Stimulated activated effector memory CD8-positive, alpha-beta T cell treated with anti-CD3 and anti-CD28 coated beads, Interleukin-12 subunit alpha, Interleukin-12 subunit beta, amount 100 ng/mL, for 72 hours (primary cell): ENCODE results near the gene B3GALT6.

ENCODE experiments used
- ATAC-seq: fragments of 150-1000 bp; cut with Tn5 transposase; 2 replicates; pipeline ENCODE4 v1.10.0; 2021
- DNase-seq, 2 donors: peaks; one replicate each; pipeline ENCODE4 v3.0.0; 2021 to 2022; ENCODE audit warnings: low spot score in 2 of 2
- H3K27ac Mint-ChIP-seq: one replicate; pipeline ENCODE4 v1.8.0; 2022; ENCODE audit warnings: mild to moderate bottlenecking, mixed read lengths
- H3K36me3 Mint-ChIP-seq: one replicate; pipeline ENCODE4 v1.8.0; 2022; ENCODE audit warnings: mild to moderate bottlenecking, mixed read lengths
- H3K4me1 Mint-ChIP-seq: one replicate; pipeline ENCODE4 v1.8.0; 2022; ENCODE audit warnings: mixed read lengths
- H3K4me3 Mint-ChIP-seq: one replicate; pipeline ENCODE4 v1.8.0; 2022; ENCODE audit warnings: mild to moderate bottlenecking, mixed read lengths
- H3K9me3 Mint-ChIP-seq: one replicate; pipeline ENCODE4 v1.8.0; 2022; ENCODE audit warnings: mixed read lengths

Gene B3GALT6

DNA sequence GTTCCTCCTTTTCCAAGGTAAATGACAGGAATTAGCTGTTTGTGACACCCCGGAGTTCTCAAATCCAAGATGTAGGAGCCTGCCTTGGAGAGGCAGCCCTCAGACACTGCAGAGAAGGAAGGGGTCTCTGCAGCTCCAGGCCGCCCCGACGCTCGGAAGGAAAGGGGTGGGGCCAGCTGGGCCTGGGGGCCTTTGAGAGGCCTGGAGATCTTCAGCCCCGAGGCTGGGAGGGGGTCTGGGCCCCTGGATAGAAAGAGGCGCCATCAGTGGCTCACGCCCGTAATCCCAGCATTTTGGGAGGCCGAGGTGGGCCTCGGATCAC lies 24.5 kb upstream of the B3GALT6 start:
- Mint-ChIP-seq H3K9me3 (no peaks in the 10 kb centered on the region), H3K4me1 (peaks cover 43% of the 10 kb centered on the region), H3K27ac (peak overlapping the region; percentile 97), H3K4me3 (peak overlapping the region; percentile 93), H3K36me3 (peaks cover 86% of the 10 kb centered on the region)
- no peak for DNase-seq
- no peak for ATAC-seq

DNA sequence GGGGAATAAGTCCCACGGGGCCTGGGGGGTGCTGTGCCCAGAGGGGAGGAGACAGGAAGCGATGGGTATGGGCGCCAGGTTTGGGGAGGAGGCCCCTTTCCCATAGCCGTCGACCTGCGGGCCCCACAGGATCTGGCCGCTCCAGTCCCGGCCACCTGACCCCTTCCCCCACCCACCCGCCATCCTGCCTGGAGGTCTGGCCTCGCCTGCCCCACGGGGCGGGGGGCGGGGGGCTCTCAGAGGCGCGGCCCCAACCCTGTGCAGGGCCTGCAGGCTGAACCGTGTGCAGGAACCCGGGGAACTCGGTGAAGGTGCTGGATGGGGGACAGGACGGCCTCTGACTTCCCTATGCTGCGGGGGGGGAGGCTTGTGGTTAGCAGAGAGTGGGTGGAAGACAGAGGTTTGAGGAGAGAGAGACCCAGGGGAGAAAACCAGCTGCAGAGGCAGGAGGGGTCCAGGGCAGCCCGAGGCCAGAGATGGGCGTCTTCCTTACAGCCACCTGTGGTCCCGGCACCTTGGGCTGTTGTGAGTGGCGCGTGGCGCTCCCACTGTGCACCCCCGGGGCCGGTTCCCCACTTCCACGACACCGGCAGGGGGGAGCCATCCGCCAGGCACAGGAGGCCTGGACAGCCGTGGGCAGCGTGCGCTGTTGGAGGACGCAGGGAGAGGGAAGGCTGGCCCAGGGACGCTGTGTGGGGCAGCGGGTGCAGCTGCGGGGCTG lies 23.2 kb upstream of the B3GALT6 start:
- H3K4me1 Mint-ChIP-seq: peaks cover 43% of the 10 kb centered on the region
- DNase-seq (no peak), ATAC-seq (peak; percentile 14)
- H3K4me3 Mint-ChIP-seq: peak overlapping the region; percentile 93
- no peaks in the 10 kb centered on the region for H3K9me3 Mint-ChIP-seq
- peaks cover 90% of the 10 kb centered on the region for H3K36me3 Mint-ChIP-seq
- H3K27ac Mint-ChIP-seq: peak overlapping the region; percentile 97

DNA sequence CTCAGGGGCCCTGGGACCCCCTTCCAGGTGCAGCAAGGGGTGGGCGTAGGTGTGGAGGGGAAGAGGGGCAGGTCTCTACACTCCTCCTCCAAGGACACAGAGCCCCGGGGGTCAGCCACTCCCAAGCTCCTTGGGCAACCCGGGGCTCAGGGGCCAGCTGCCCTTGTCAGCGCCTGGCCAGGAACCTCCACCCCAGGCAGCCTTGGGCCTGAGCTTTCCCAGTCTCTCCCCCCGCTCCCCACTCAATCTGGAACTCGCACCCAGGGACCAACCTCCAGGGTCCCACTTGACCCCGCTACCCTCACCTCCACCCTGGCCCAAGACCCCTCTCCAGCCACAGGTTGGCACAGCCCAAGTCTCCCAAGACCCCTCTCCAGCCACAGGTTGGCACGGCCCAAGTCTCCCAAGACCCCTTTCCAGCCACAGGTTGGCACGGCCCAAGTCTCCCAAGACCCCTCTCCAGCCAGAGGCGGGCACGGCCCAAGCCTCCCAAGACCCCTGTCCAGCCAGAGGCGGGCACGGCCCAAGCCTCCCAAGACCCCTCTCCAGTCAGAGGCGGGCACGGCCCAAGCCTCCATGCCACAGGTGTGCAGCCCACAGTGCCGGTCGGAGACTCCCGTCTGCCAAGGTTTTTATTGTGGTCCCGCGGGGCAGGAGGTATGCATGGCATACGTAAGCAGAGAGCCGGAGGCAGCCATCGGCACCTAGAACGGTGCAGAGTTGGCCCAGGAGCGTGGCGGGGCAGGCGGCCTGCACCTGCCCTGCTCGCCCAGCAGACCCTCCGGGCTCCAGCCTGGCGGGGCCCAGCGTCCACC lies 21.1 kb upstream of the B3GALT6 start:
- ATAC-seq: no peak
- DNase-seq: no peak
- peak overlapping the region; percentile 58 for H3K27ac Mint-ChIP-seq
- H3K4me3 Mint-ChIP-seq: peak overlapping the region; percentile 93
- peaks cover 90% of the 10 kb centered on the region for H3K36me3 Mint-ChIP-seq
- H3K4me1 Mint-ChIP-seq: peaks cover 56% of the 10 kb centered on the region
- no peaks in the 10 kb centered on the region for H3K9me3 Mint-ChIP-seq

DNA sequence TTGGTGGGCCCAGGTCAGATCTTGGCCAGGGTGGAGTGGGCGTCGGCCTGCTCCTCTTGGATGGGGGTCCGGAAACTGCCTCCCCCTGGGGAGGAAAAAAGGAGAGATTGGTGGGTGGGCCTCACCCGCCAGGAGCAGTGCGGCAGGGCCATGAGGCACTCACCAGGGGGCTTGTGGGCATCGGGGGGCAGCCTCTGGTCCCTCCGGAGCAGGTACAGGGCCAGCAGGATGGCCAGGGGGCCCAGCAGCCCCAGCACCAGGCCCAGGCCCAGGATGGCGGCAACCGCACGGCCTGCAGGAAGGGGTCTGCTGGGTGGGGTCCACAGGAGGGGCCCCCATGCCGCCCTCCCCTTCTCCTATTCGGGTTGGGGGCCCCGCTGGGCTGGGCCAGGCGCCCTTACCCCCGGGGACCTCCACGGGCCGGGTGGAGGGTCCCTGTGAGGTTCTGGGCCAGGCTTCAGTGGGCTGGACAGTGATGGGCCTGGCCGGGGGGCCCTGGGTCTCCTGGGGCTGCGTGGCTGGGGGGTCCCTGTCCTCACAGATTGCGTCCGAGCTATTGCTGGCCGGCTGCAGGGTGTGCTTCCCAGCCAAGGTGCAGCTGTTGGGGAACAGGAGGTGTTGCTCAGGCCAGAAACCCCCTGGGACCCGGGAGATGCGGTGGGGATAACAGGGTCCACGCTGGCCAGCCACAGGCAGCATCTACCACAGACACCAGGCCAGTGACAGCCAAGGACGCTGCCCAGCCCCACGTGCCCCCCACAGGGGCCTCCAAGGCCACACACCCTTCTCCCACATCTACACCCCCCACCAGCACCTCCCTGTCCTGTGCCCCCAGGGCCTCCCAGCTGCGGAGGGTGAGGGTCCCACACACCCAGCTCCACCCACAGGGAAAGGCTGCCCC lies 20.2 kb upstream of the B3GALT6 start:
- DNase-seq (no peak), ATAC-seq (no peak)
- H3K4me1 Mint-ChIP-seq: peaks cover 65% of the 10 kb centered on the region
- H3K9me3 Mint-ChIP-seq: no peaks in the 10 kb centered on the region
- H3K4me3 Mint-ChIP-seq: peak overlapping the region; percentile 93
- H3K27ac Mint-ChIP-seq: peak overlapping the region; percentile 74
- H3K36me3 Mint-ChIP-seq: peaks cover 93% of the 10 kb centered on the region

DNA sequence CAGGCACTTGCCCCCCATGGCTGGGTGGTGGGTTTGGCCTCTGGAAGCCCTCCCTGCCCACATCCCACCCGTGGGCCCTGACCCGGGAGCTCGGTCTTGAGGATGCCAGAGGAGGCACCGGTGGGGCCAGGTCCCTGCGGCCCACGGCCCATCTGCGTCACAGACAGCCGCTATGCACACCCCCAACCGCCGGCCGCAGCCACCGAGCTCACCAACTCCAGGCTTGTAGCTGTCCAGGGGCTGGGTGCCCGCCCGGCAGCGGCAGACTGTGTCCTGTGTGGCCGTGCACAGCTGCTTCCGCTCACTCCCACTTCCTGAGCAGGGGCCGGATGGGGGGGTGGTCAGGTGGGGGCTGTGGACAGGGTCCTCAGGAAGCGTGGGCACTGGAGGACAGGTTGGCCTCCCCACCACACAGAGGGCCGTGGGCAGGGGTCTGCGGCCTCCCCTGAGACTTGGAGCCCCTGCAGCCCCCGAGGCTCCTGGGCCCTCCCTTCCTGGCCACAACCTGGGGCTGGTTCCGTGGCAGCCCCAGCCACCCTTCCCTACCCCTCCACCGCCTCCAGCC lies 19.2 kb upstream of the B3GALT6 start:
- H3K4me3 Mint-ChIP-seq: peak overlapping the region; percentile 93
- H3K36me3 Mint-ChIP-seq: peaks cover 97% of the 10 kb centered on the region
- peak overlapping the region; percentile 74 for H3K27ac Mint-ChIP-seq
- ATAC-seq (peak; percentile 38), DNase-seq (peak; percentile 52 to 80)
- H3K4me1 Mint-ChIP-seq: peaks cover 64% of the 10 kb centered on the region
- no peaks in the 10 kb centered on the region for H3K9me3 Mint-ChIP-seq

DNA sequence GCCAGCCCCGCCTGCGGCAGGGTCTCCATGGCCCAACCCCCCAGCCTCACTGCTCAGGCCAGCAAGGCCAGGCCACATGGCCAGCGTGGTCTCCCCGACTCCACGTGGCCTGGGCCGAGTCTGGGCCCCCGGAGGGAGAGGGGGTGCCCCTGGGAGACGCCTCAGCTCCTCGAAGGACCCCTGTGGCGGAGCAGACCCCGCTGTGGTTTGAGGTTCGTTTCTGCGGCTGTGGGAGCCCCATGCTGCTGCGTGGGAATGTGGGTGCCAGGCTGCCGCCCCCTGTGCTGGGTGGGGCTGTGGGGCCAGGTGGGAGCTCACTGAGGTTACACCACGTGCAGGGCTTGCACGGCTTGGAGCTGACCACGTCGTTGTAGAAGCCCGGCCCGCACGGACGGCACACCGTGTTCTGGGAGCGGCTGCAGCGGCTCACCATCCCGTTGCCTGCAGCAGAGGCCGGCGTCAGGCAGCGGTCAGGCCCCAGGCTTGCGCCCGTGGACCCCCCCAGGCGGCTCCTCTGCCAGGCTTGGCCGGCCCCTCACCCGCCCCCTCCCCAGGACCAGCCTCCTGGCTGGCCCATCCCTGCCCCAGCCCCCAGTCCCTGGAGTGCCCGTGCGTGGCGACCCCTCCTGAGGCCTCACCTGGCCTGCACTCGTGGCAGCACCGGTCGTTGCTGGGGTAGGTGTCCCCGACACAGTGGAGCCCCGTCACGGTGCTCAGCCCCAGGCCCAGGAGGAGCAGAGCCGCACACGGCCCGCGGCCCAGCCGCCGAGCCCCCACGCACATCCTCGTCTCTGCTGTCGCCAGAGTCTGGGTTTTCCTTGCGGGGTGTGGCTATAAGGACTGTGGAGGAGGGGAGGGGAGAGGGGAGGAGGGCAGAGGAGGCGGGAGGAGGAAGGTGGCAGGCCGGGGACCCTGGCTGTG lies 18.4 kb upstream of the B3GALT6 start, which contains the start of gene TNFRSF4:
Gene TNFRSF4, minus strand, starts transcription at position 809 of the 921 bp plus-strand sequence. Its CDS starts 26 bp downstream, at position 783.
- ATAC-seq (peak; percentile 38), DNase-seq (no peak)
- H3K4me1 Mint-ChIP-seq: peaks cover 56% of the 10 kb centered on the region
- peak within 1 kb of the TSS; percentile 96 for H3K27ac Mint-ChIP-seq
- no peaks in the 10 kb centered on the region for H3K9me3 Mint-ChIP-seq
- peaks cover 97% of the 10 kb centered on the region for H3K36me3 Mint-ChIP-seq
- peak within 1 kb of the TSS; percentile 93 for H3K4me3 Mint-ChIP-seq

DNA sequence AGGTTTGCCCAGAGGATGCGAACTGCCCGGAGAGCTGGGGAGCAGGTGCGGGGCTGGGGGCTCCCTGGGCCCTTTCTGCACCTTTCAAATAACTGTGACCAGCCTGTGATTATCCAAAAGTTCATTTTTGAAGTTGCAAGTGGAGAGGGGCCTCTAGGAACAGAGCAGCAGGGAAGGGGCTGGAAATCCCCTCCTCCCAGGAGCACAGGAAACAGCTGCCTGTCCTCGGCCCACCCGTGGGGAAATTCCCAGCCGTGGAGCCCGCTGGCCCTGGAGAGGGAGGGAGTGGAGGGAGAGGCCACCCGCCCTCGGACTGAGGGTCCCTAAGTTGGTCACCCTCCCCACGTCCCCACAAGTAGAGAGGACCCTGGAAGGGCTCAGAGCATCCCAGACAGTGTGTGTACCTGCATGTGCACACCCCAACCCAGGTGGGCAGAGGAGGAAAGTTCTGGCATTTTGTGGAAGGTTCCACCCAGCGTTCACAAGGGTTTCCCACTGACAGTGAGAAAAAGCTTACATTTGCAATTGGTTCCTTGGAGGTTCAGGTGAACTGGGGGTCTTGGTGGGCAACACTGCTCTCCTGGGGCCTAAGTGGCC lies 16.9 kb upstream of the B3GALT6 start:
- Mint-ChIP-seq H3K4me3 (peak overlapping the region; percentile 93), H3K27ac (peak overlapping the region; percentile 96), H3K9me3 (no peaks in the 10 kb centered on the region), H3K4me1 (peaks cover 47% of the 10 kb centered on the region), H3K36me3 (peaks cover 97% of the 10 kb centered on the region)
- DNase-seq: no peak
- no peak for ATAC-seq

DNA sequence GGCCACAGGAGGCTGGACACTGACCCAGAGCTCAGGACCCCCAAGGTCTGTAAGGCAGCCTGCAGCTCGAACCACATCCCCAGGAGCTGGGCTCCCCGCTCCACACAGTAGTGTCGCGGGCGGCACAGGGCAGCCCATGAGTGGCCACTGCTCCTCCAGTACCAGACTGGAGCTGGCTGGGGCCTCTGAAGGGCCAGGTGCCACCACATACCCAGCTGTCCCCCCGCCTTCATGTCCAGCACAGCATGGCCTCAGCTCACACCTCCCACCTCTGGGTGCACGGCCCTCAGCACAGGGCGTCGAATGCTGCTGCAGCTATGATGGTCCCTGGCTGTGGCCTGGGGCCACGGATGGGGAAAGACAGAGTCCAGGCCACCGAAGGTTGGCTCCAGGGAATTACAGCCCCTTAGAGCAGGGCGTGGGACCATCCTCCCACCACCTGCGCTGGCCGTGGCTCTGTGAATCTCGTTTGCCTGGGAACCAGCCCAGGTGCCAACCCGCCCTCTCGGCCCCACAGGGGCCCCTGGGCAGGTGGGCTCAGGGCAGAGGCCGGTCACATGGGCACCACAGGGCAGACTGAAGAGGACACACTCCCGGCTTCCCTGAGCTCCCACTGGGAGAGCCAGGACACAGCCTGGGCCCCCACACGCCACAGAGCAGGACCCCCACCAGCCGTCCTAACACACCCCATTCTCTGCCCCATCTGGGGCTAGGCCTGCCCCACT lies 16.0 kb upstream of the B3GALT6 start:
- H3K27ac Mint-ChIP-seq: peak overlapping the region; percentile 96
- H3K36me3 Mint-ChIP-seq: peaks cover 97% of the 10 kb centered on the region
- DNase-seq (no peak), ATAC-seq (no peak)
- peaks cover 48% of the 10 kb centered on the region for H3K4me1 Mint-ChIP-seq
- no peaks in the 10 kb centered on the region for H3K9me3 Mint-ChIP-seq
- H3K4me3 Mint-ChIP-seq: peak overlapping the region; percentile 93

DNA sequence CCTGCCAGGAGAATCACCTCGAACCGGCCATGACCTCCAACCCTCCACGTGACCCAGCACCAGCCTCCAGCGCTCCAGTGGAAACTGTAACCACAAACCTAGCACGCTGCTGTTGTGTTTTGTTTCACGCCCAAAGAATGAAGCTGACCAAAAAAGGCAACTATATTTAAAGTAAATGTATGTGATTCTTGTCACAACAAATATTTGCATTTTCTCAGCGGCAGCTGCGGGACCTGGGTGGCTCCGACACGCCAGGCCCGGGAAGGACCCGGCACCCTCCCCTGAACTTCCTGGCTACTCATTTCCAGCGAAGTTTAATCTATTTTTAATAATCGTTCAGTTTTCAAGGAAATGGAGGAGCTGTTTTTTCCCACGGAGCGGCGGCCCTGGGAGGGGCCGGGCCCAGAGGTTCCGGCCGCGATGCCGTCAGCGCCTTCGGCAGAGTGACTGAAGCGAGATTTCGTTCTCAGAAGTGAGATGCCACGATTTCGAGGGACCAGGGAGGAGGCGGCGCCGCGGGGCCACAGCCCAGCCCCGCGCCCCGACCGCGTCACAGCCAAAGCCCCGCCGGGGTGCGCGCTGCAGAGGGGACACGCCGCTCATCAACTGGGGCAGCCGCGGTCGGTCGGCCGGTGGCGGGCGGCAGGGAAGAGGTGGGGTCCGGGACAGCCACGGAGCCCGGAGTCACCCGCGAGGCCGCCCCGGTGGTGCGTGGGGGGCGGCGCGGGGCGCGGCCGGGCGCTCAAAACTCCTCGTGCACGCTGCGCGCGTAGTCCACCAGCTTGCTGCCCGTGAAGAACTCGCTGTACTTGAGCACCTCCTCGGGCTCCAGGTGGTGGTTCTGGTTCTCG lies 15.0 kb upstream of the B3GALT6 start:
- Mint-ChIP-seq H3K27ac (peak overlapping the region; percentile 96), H3K4me1 (peaks cover 44% of the 10 kb centered on the region), H3K36me3 (peaks cover 98% of the 10 kb centered on the region), H3K9me3 (no peaks in the 10 kb centered on the region), H3K4me3 (peak overlapping the region; percentile 93)
- ATAC-seq (peak; percentile 6), DNase-seq (no peak)

DNA sequence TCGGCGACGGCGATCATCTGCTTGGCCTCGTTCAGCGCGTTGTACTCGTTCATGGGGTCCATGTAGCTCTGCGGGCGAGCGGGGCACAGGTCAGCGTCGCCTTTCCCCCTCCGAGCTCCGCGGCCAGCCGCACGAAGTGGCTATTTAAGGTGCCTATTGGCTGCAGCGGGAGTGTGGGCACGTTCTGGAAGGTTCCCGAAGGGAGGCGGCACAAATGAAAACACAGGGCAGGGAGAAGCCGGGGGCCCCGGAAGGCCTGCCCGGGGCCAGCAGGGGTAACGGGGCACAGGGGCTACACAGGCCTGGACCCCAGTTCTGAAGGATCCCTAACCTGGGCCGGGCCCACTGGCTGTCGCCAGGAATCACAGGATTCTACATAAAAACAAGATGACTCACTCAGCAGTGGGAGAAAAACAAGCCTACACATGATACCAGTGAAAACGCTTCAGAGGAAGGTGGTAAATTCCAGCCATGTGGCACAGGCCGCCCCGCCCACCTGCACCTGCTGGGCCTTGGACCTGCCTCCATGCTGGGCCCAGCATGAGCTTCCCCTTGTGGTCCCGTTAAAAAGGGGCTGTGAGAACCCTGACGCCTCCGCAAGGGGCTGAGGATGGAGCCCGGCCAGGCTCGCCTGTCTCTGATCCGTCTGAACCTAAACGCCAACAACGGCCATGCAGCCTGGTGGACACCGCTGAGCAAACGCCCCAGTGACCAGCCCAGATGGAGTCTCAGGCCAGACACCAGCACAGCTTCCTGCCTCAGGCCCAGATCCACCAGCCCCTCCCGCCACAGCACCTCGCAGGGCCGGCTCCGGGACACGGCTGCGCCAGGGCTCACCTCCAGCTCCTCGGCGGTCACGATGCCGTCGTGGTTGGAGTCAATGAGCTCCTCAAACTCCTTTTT lies 14.2 kb upstream of the B3GALT6 start:
- DNase-seq: no peak
- Mint-ChIP-seq H3K27ac (peak overlapping the region; percentile 96), H3K4me3 (peak overlapping the region; percentile 93), H3K4me1 (peaks cover 47% of the 10 kb centered on the region), H3K9me3 (no peaks in the 10 kb centered on the region), H3K36me3 (peaks cover 98% of the 10 kb centered on the region)
- no peak for ATAC-seq

DNA sequence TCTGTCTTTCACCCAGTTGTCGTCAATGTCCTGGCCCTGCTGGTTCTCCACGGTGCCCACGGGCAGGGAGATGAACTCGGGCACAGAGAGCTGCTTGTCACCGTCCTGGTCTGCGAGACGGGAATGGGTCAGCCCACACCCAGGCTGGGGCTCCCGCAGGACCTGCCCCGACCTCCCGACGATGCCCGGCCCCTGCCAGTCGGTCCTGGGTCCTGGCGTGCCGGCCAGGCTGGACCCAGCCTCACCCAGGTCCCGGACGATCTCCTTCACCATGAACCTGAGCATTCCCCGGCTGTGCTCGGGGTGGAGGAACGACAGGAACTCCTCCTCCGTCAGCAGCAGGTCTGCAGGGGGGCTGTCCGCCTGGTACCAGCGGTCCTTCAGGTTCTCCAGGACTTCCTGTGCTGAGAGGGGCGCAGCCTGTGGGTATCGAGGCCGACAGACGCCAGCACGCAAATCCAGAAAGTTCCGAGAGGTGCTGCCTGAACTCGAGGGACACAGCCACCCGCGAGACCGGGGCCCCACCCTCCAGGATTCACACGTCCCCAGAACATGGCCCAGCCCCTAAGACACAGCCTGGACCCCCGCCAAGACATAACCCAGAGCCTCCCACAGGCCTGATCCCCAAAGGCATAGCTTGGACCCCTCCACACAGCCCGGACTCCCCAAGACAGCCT lies 13.4 kb upstream of the B3GALT6 start:
- Mint-ChIP-seq H3K4me3 (peak overlapping the region; percentile 93), H3K4me1 (peaks cover 53% of the 10 kb centered on the region), H3K27ac (peak overlapping the region; percentile 93), H3K36me3 (peaks cover 98% of the 10 kb centered on the region), H3K9me3 (no peaks in the 10 kb centered on the region)
- DNase-seq (no peak), ATAC-seq (no peak)
